DMS114 treated with DMSO at 0.1 percent for 48 hours (cell line): ENCODE measurements around the gene BZW2.

Experiments
- DNase-seq: peaks from one replicate; lab custom pipeline; 2025; ENCODE audit not compliant: unreplicated experiment; lab: John Stamatoyannopoulos, UW

Gene BZW2

DNA sequence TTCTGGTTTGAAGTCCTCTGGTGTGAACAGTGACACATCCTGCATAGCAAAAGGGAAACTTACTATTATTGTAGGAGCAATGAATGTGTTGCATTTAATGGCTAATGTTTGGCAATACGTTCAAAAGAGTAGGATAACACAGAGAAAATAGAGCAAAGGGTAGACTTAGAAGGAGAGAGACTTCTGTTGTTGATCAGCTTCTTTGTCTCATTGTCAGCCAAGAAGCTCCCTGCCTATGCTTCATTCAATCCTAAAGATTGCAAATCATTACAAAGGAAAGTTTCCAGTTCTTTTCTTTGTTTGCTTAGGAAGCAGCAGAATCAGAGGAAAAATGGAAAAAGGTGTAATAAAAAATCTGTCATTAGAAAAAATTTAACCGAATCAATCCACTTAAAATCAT, 99.7 kb downstream of the BZW2 start:
- DNase-seq = no peak

DNA sequence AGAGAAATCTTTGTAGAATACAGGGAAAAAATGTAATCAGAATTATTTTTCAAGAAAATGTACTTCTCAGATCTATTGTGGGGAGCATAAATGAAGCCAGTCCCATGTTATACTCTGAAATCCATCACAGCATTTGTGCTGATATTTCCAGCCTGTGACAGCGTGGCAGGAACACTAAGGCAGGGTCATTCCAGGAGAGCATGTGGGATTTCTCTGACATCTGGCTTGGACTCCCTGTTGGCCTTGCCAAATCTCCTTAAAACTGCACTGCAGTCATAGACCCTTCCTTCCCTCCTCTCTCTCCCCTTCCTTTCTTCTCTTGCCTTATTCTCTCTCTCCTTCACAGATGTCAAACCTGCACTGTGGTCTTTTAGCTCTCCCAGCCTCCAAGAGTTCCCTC, 101.1 kb downstream of the BZW2 start:
- no peak for DNase-seq

- DNase-seq = peak; percentile 19
These were observed 107.3 kb downstream of the BZW2 start, which contains the start of gene TSPAN13 for GRCh38 chr7:16753102-16753931. TSS of gene TSPAN13 (plus strand) at chr7:16753755. CDS start at chr7:16753968, 213 bp downstream.

DNA sequence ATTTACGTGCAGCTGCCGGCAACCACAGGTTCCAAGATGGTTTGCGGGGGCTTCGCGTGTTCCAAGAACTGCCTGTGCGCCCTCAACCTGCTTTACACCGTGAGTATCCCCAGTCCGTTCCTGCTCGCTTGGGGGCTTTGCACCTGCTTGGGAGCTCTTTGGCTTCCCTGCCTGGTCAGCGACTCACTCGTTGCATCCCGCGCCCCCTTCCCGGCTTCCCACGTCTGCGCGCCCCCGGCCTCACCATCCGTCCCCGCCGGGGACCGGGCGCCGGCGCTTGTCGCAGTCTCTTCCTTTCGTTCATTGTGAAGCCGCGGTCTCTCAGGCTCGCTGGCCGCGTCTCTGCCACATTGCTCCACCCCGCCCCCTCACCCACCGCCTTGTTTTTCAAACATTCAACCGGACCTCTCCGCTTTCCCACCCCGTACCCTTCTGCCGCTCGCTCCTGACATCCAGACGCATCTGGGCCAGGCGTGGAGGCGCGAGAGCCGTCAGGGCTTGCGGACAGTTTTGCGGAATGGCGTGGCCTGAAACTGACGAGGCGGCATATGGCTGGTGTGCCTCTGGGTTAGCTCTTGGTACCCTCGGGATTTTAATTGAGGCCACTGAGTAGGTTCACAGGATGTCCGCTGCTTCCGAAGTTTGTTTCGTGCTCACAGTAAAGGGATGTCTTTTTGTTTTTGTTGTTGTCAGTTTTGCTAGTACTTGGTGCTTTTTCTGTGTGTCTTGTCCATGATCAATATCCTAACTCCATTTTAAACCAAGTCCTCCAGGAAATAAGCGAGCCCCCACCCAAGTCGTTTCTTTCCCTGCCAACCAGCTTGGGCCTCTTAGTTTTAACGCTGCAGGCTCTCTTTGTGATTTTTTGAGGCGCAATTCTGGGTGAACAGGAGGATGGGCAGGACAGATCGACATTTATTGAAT, 108.2 kb downstream of the BZW2 start:
- DNase-seq = no peak

DNA sequence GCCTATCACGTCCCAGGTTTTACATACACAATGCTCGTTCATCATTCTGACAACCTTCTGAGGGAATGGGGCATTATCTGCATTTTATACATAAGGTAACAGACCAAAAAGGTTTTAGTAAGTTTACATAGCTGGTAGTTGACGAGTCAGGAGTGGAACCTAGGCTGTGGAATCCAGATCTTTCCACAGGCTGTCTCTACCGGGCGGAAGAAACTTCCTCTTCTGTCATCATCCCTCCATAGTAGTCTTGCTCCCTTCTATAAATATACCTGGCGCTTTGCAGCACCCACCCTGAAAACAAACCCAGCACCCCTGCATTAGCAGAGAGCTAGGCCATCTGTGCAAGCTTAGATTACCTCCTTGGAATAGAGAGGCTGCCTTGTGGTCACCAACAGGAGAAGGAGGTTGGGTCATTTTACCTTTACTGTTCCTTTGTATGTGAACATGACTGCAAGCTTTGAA, 108.9 kb downstream of the BZW2 start:
- DNase-seq = no peak

DNA sequence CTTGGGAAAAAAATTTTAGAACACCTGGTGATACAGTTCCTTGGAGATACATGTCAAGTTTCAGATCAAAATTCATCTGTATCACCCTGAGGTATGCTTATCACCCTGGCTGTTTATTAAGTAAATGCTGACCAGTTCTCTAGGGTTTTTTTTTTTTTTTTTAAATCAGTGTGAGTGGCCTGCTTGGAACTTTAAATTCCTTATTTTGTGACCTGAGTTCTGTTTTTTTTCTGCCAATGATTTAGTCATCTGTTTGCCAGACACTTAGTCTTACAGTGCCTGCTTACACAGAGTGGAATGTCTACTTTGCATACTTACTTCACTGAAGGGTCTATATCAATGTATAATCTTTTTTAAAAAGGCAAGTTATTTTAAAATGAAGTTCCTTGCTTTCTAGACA, 109.4 kb downstream of the BZW2 start:
- no peak for DNase-seq
